NOMO-1 treated with dmso at 0.1 percent for 144 hours (cell line): ENCODE results near the gene VPS18.

Experiments
- DNase-seq: peaks from one replicate; lab custom pipeline; 2025; ENCODE audit not compliant: unreplicated experiment; lab: John Stamatoyannopoulos, UW

Gene VPS18

GRCh38 chr15:40867199-40867598 lies 27.1 kb upstream of the VPS18 start:
- DNase-seq, result no peak

GRCh38 chr15:40869686-40870085 lies 24.6 kb upstream of the VPS18 start:
- DNase-seq, result no peak

GRCh38 chr15:40870716-40871115 lies 23.5 kb upstream of the VPS18 start:
- DNase-seq, result no peak

- DNase-seq, result no peak
Measured at GRCh38 chr15:40871749-40872617, 22.3 kb upstream of the VPS18 start.

- DNase-seq, result no peak
Measured at GRCh38 chr15:40872791-40873693, 21.2 kb upstream of the VPS18 start.

- peak; percentile 20 for DNase-seq
Measured at GRCh38 chr15:40873694-40874561, 20.3 kb upstream of the VPS18 start, which contains the start of gene RHOV. Gene RHOV (minus strand): TSS chr15:40874234. CDS start chr15:40874139, 95 bp downstream.

GRCh38 chr15:40875991-40876730 lies 18.1 kb upstream of the VPS18 start:
- DNase-seq, result no peak

- no peak for DNase-seq
Measured at GRCh38 chr15:40877694-40878093, 16.6 kb upstream of the VPS18 start.

- DNase-seq, result no peak
Measured at GRCh38 chr15:40878785-40879184, 15.5 kb upstream of the VPS18 start.

- no peak for DNase-seq
Measured at GRCh38 chr15:40879609-40880008, 14.6 kb upstream of the VPS18 start.

GRCh38 chr15:40881351-40881750 lies 12.9 kb upstream of the VPS18 start:
- DNase-seq, result no peak

GRCh38 chr15:40886586-40886985 lies 7.7 kb upstream of the VPS18 start:
- no peak for DNase-seq

GRCh38 chr15:40889112-40889511 lies 5.1 kb upstream of the VPS18 start:
- no peak for DNase-seq

GRCh38 chr15:40891138-40891537 lies 3.1 kb upstream of the VPS18 start:
- DNase-seq, result no peak

GRCh38 chr15:40891810-40892446 lies 2.3 kb upstream of the VPS18 start:
- DNase-seq, result no peak

GRCh38 chr15:40892447-40893012 lies 1.7 kb upstream of the VPS18 start:
- no peak for DNase-seq

GRCh38 chr15:40893019-40893670 lies 1.1 kb upstream of the VPS18 start:
- DNase-seq, result peak; percentile 36

GRCh38 chr15:40894681-40895448 lies 615 bp downstream of the VPS18 start:
- peak; percentile 70 for DNase-seq
